IMR-90 (cell line): ENCODE results near the gene SLC12A8. TPM values are rescaled to one million over a fixed set of nuclear protein-coding genes. Genes with fewer than 3 reads are reported as not detected.

Experiments used
- ATAC-seq: fragments of 200-7000 bp; cut with Tn5 transposase; 2 replicates; pipeline ENCODE4 v1.9.1; 2020; ENCODE audit warnings: low read depth, mild to moderate bottlenecking, moderate library complexity
- BruUV-seq: library from RNA; stranded (reverse); fragments of 400-500 nt; replicated peaks from 2 replicates; lab custom pipeline; 2021; lab: Mats Ljungman, UMichigan
- CTCF ChIA-PET: fragments of 300-600 bp; formaldehyde crosslinking; extraction: SDS; loops from one replicate; lab custom pipeline; 2021; ENCODE audit warnings: antibody characterized with exemption; lab: Yijun Ruan, JAX
- POLR2A ChIA-PET: fragments of 300-600 bp; sonication (Branson Sonifier 250); formaldehyde crosslinking; loops from one replicate; lab custom pipeline; 2022; ENCODE audit warnings: antibody characterized with exemption; ENCODE audit not compliant: unreplicated experiment; lab: Charles Lee
- DNase-seq: peaks from one replicate; pipeline ENCODE4 v3.0.0; 2013
- H2AFZ ChIP-seq: replicated peaks from 2 replicates; pipeline ENCODE3; 2013; ENCODE audit warnings: low read length, mild to moderate bottlenecking; ENCODE audit not compliant: poor library complexity
- H2AK5ac ChIP-seq: 2 replicates; pipeline ENCODE4 v1.6.1; 2013; ENCODE audit warnings: low read depth, low read length, inconsistent platforms
- H2AK9ac ChIP-seq: replicated peaks from 2 replicates; pipeline ENCODE3; 2013; ENCODE audit warnings: mild to moderate bottlenecking, low read depth, low read length, moderate library complexity; ENCODE audit not compliant: poor library complexity
- H2BK120ac ChIP-seq: 2 replicates; pipeline ENCODE4 v1.6.1; 2013; ENCODE audit warnings: low read depth, low read length, inconsistent platforms
- H2BK15ac ChIP-seq: 3 replicates; pipeline ENCODE4 v1.6.1; 2013; ENCODE audit warnings: low read depth, low read length, inconsistent platforms
- H2BK20ac ChIP-seq: 2 replicates; pipeline ENCODE4 v1.6.1; 2013; ENCODE audit warnings: low read depth, mild to moderate bottlenecking, inconsistent platforms, low read length, moderate library complexity
- H2BK5ac ChIP-seq: 2 replicates; pipeline ENCODE4 v1.6.1; 2013; ENCODE audit warnings: mild to moderate bottlenecking, low read depth, low read length, inconsistent platforms; ENCODE audit not compliant: poor library complexity, severe bottlenecking
- H3K14ac ChIP-seq: replicated peaks from 2 replicates; pipeline ENCODE4 v1.6.1; 2013; ENCODE audit warnings: low read depth, low read length, inconsistent platforms
- H3K18ac ChIP-seq: 2 replicates; pipeline ENCODE4 v1.6.1; 2013; ENCODE audit warnings: low read depth, low read length, control low read depth
- H3K23ac ChIP-seq: 2 replicates; pipeline ENCODE4 v1.6.1; 2013; ENCODE audit warnings: low read depth, low read length, inconsistent platforms
- H3K27ac ChIP-seq: 2 replicates; pipeline ENCODE4 v1.5.1; 2013; ENCODE audit warnings: mild to moderate bottlenecking, control low read depth, low read length; ENCODE audit not compliant: insufficient read depth
- H3K27me3 ChIP-seq: 2 replicates; pipeline ENCODE4 v1.6.1; 2013; ENCODE audit warnings: low read length; ENCODE audit not compliant: control insufficient read depth, insufficient read depth
- H3K36me3 ChIP-seq: 2 replicates; pipeline ENCODE4 v1.6.1; 2013; ENCODE audit warnings: low read length, mixed read lengths; ENCODE audit not compliant: control insufficient read depth, insufficient read depth
- H3K4ac ChIP-seq: 2 replicates; pipeline ENCODE4 v1.6.1; 2013; ENCODE audit warnings: low read depth, low read length, inconsistent platforms
- H3K4me1 ChIP-seq: 2 replicates; pipeline ENCODE4 v1.6.1; 2013; ENCODE audit warnings: low read length, mixed read lengths; ENCODE audit not compliant: control insufficient read depth, insufficient read depth
- H3K4me2 ChIP-seq: 2 replicates; pipeline ENCODE4 v1.6.1; 2013; ENCODE audit warnings: low read depth, mild to moderate bottlenecking, control low read depth, low read length, moderate library complexity
- H3K4me3 ChIP-seq: 2 replicates; pipeline ENCODE4 v1.5.1; 2013; ENCODE audit warnings: low read depth, mild to moderate bottlenecking, control low read depth, low read length, moderate library complexity; ENCODE audit not compliant: insufficient read depth
- H3K56ac ChIP-seq: 2 replicates; pipeline ENCODE4 v1.6.1; 2013; ENCODE audit warnings: low read length, inconsistent platforms; ENCODE audit not compliant: insufficient read depth; ENCODE audit errors: extremely low read depth
- H3K79me1 ChIP-seq, 2 experiments: 2 replicates each; pipeline ENCODE4 v1.6.1; 2013; ENCODE audit warnings: low read length in 2 of 2, inconsistent platforms in 1 of 2, low read depth in 1 of 2
- H3K9ac ChIP-seq: 2 replicates; pipeline ENCODE4 v1.6.1; 2013; ENCODE audit warnings: low read depth, low read length, control low read depth
- H3K9me1 ChIP-seq: 2 replicates; pipeline ENCODE4 v1.6.1; 2013; ENCODE audit warnings: low read length, inconsistent platforms; ENCODE audit not compliant: insufficient read depth
- H3K9me3 ChIP-seq: 2 replicates; pipeline ENCODE4 v1.6.1; 2013; ENCODE audit warnings: low read length; ENCODE audit not compliant: control insufficient read depth, insufficient read depth
- H4K20me1 ChIP-seq: 2 replicates; pipeline ENCODE4 v1.6.1; 2013; ENCODE audit warnings: low read length, inconsistent platforms; ENCODE audit not compliant: insufficient read depth
- H4K5ac ChIP-seq: 2 replicates; pipeline ENCODE4 v1.6.1; 2013; ENCODE audit warnings: mild to moderate bottlenecking, low read depth, low read length, control low read depth
- H4K8ac ChIP-seq, 2 experiments: 2 replicates each; pipeline ENCODE4 v1.6.1; 2013; ENCODE audit warnings: low read depth in 2 of 2, low read length in 2 of 2, control low read depth in 1 of 2, inconsistent platforms in 1 of 2
- H4K91ac ChIP-seq: 2 replicates; pipeline ENCODE4 v1.6.1; 2013; ENCODE audit warnings: low read depth, low read length, inconsistent platforms; ENCODE audit not compliant: insufficient read depth
- CEBPB ChIP-seq: IDR thresholded peaks from 2 replicates; pipeline ENCODE4 v1.6.1; 2012; ENCODE audit warnings: low read depth, low read length, improper control_type of control experiment
- CTCF ChIP-seq: conservative IDR thresholded peaks from 2 replicates; pipeline ENCODE4 v1.5.1; 2012; ENCODE audit warnings: mild to moderate bottlenecking, low read depth, low read length, improper control_type of control experiment
- ELK1 ChIP-seq: fragments of 150-350 bp; IDR thresholded peaks from 2 replicates; pipeline ENCODE4 v1.6.1; 2016; ENCODE audit warnings: low read depth, mild to moderate bottlenecking, low read length, moderate library complexity, borderline replicate concordance
- FOS ChIP-seq: fragments of 150-350 bp; IDR thresholded peaks from 2 replicates; pipeline ENCODE4 v1.6.1; 2016; ENCODE audit warnings: low read depth, low read length
- MAFK ChIP-seq: IDR thresholded peaks from 2 replicates; pipeline ENCODE4 v1.6.1; 2012; ENCODE audit warnings: low read depth, low read length, improper control_type of control experiment
- MAZ ChIP-seq: IDR thresholded peaks from 2 replicates; pipeline ENCODE4 v1.6.1; 2012; ENCODE audit warnings: low read depth, mild to moderate bottlenecking, low read length, improper control_type of control experiment, moderate library complexity, borderline replicate concordance
- MXI1 ChIP-seq: IDR thresholded peaks from 2 replicates; pipeline ENCODE4 v1.6.1; 2012; ENCODE audit warnings: low read depth, mild to moderate bottlenecking, low read length, moderate library complexity, borderline replicate concordance
- NFE2L2 ChIP-seq: fragments of 150-350 bp; IDR thresholded peaks from 2 replicates; pipeline ENCODE4 v1.6.1; 2016; ENCODE audit warnings: low read depth, mild to moderate bottlenecking, low read length
- RAD21 ChIP-seq: IDR thresholded peaks from 2 replicates; pipeline ENCODE4 v1.6.1; 2012; ENCODE audit warnings: low read length, improper control_type of control experiment
- RCOR1 ChIP-seq: IDR thresholded peaks from 2 replicates; pipeline ENCODE4 v1.6.1; 2012; ENCODE audit warnings: mild to moderate bottlenecking, low read length, improper control_type of control experiment; ENCODE audit not compliant: insufficient replicate concordance
- RFX5 ChIP-seq: IDR thresholded peaks from 2 replicates; pipeline ENCODE4 v1.8.0; 2012; ENCODE audit warnings: low read depth, mild to moderate bottlenecking, low read length, moderate library complexity
- SMC3 ChIP-seq: fragments of 150-350 bp; IDR thresholded peaks from 2 replicates; pipeline ENCODE4 v1.6.1; 2016; ENCODE audit warnings: low read depth, mild to moderate bottlenecking, antibody characterized with exemption, low read length, moderate library complexity
- USF2 ChIP-seq: fragments of 150-350 bp; IDR thresholded peaks from 2 replicates; pipeline ENCODE4 v1.6.1; 2017; ENCODE audit warnings: mild to moderate bottlenecking, antibody characterized with exemption, low read length, low read depth
- WGBS, 2 experiments: methylation state at CpG; one replicate each; pipeline versions ENCODE4 v1.1.5 to v1.1.7; 2013; ENCODE audit warnings: missing lambda C conversion rate in 2 of 2; ENCODE audit not compliant: insufficient read length in 1 of 2; ENCODE audit errors: extremely low coverage in 2 of 2; 5-methylcytosine and 5-hydroxymethylcytosine counted together
- dilution Hi-C: fragments of 300-500 bp; cut with HindIII; formaldehyde crosslinking; loops from one replicate; pipeline ENCODE4 v1.14.3; 2018; ENCODE audit warnings: low sequenced_read_pairs; ENCODE audit not compliant: unreplicated experiment
- in situ Hi-C: fragments of 300-500 bp; cut with MboI; formaldehyde crosslinking; loops from 3 replicates; pipeline ENCODE4 v1.14.3; 2019; ENCODE audit warnings: low sequenced_read_pairs, inconsistent platforms, mixed read lengths
- intact Hi-C: fragments of 100-400 bp; cut with micrococcal nuclease; formaldehyde crosslinking; loops from 2 replicates; pipeline ENCODE4 v1.10.0; 2022
- polyA plus RNA-seq, 3 experiments: library from polyadenylated mRNA; depleted of rRNA; stranded (reverse); fragments of >200 nt; gene quantifications; 2 replicates each; pipeline ENCODE4 v1.2.3, GENCODE V29; 2012; ENCODE audit warnings: low replicate concordance in 1 of 3
- total RNA-seq: library from RNA; depleted of rRNA; stranded (reverse); fragments of >200 nt; gene quantifications from 2 replicates; pipeline ENCODE4 v1.2.3, GENCODE V29; 2012

Gene SLC12A8
- total and polyA plus RNA-seq, 2 of the 4 experiments (the other 2 are of a cell fraction), result 2.2 to 4.3 TPM

- Histone ChIP-seq H3K36me3 (no peaks in the 10 kb centered on the region), H2AK5ac (peak overlapping the region; percentile 91; the same call in 1 of the 2 replicates), H3K9ac (no peak overlapping the region), H2AK9ac (no peak overlapping the region), H3K4me1 (peaks cover 34% of the 10 kb centered on the region), H2BK5ac (no peak overlapping the region), H3K27me3 (no peaks in the 10 kb centered on the region), H3K14ac (peak overlapping the region; percentile 53; the same call in 1 of the 2 replicates), H3K4me2 (no peak overlapping the region), H4K91ac (peak overlapping the region; percentile 71), H3K9me3 (no peaks in the 10 kb centered on the region), H2AFZ (no peak overlapping the region), H3K18ac (0 out of 2 replicates have a peak overlapping the region, but pooled peaks have one; percentile 6), H3K23ac (no peak overlapping the region), H2BK120ac (peak overlapping the region; percentile 40), H3K4ac (peak overlapping the region; percentile 80), H2BK15ac (peak overlapping the region; percentile 55; the same call in 2 of the 3 replicates), H4K5ac (no peak overlapping the region), H4K8ac (no peak overlapping the region), H3K27ac (no peak overlapping the region), H3K56ac (no peak overlapping the region), H4K20me1 (peaks cover 3% of the 10 kb centered on the region; the same call in 1 of the 2 replicates), H2BK20ac (peak overlapping the region; percentile 70), H3K79me1 (peaks cover 3 to 15% of the 10 kb centered on the region in 2 experiments; a peak in 3 of 4 replicates), H3K9me1 (peaks cover 28% of the 10 kb centered on the region), H3K4me3 (no peak overlapping the region)
- ATAC-seq (no peak), DNase-seq (peak; percentile 37)
- WGBS, 2 experiments, result 44% methylated on average over 3 of the region's 7 CpGs; no CpG with 5 or more reads in 1 of the 2 experiments
- no TSS peak for BruUV-seq
- intact Hi-C loops, result no loop called here
- in situ Hi-C loops, result no loop called here
- dilution Hi-C loops, result no loop called here
- TF ChIP-seq CEBPB (no peak), MAZ (no peak), ELK1 (no peak), USF2 (no peak), SMC3 (no peak), RFX5 (no peak), NFE2L2 (no peak), MXI1 (no peak), MAFK (no peak), RAD21 (no peak), CTCF (no peak), RCOR1 (no peak), FOS (no peak)
- CTCF ChIA-PET, result no interaction called here
- POLR2A ChIA-PET, result interaction anchor here (0.6 kb wide), 1 partner anchor 342 kb away, joined by 11 read pairs; no protein-coding TSS in a partner anchor
Measured at GRCh38 chr3:125059488-125060245, 152.9 kb downstream of the SLC12A8 start.
